ENCODE results near the gene KBTBD3.
"Not testable (repeated sequence)": the region's sequence is repeated elsewhere in the genome, so short reads cannot be mapped to it uniquely, and the experiment has no call there.

Gene KBTBD3

GRCh38 chr11:106061249-106061784 lies 15.8 kb downstream of the KBTBD3 start:
- no peak for TF ChIP-seq CTCF (IDR thresholded peaks at IDR 0.05; ENCODE audit: low read length, missing control alignments)
- no peak for DNase-seq (ENCODE audit: low read depth)
- no peak overlapping the region for H3K4me3 ChIP-seq (replicated peaks; ENCODE audit: low read depth, low read length)

- no peak overlapping the region for H3K4me3 ChIP-seq (replicated peaks; ENCODE audit: low read depth, low read length)
- TF ChIP-seq CTCF (IDR thresholded peaks at IDR 0.05; ENCODE audit: low read length, missing control alignments): no peak
- DNase-seq (ENCODE audit: low read depth): no peak
Measured at GRCh38 chr11:106059617-106060016, 17.5 kb downstream of the KBTBD3 start.

- not testable (repeated sequence) for DNase-seq (ENCODE audit: low read depth); H3K4me3 ChIP-seq (replicated peaks; ENCODE audit: low read depth, low read length)
Measured at GRCh38 chr11:106058377-106058776, 18.8 kb downstream of the KBTBD3 start.

- TF ChIP-seq CTCF (IDR thresholded peaks at IDR 0.05; ENCODE audit: low read length, missing control alignments): no peak
- DNase-seq (ENCODE audit: low read depth): no peak
Measured at GRCh38 chr11:106051103-106051502, 26.0 kb downstream of the KBTBD3 start.

GRCh38 chr11:106049727-106050476 lies 27.2 kb downstream of the KBTBD3 start:
- DNase-seq (ENCODE audit: low read depth): no peak
- no peak overlapping the region for H3K4me3 ChIP-seq (replicated peaks; ENCODE audit: low read depth, low read length)
- no peak for TF ChIP-seq CTCF (IDR thresholded peaks at IDR 0.05; ENCODE audit: low read length, missing control alignments)

More at GRCh38 chr11:106051103-106051502, 26.0 kb downstream of the KBTBD3 start:
- no peak overlapping the region for H3K4me3 ChIP-seq (replicated peaks; ENCODE audit: low read depth, low read length)

GRCh38 chr11:106047631-106048030 lies 29.5 kb downstream of the KBTBD3 start:
- no peak for DNase-seq (ENCODE audit: low read depth)
- no peak overlapping the region for H3K4me3 ChIP-seq (replicated peaks; ENCODE audit: low read depth, low read length)
- TF ChIP-seq CTCF (IDR thresholded peaks at IDR 0.05; ENCODE audit: low read length, missing control alignments): no peak

- no peak for TF ChIP-seq CTCF (IDR thresholded peaks at IDR 0.05; ENCODE audit: low read length, missing control alignments)
- DNase-seq (ENCODE audit: low read depth): no peak
- no peak overlapping the region for H3K4me3 ChIP-seq (replicated peaks; ENCODE audit: low read depth, low read length)
Measured at GRCh38 chr11:106043540-106043939, 33.6 kb downstream of the KBTBD3 start.

Data from fibroblast of pulmonary artery (primary cell).